CD14-positive monocyte (primary cell): ENCODE measurements around the gene PEMT. TPM values are rescaled to one million over a fixed set of nuclear protein-coding genes. Genes with fewer than 3 reads are reported as not detected.

Source experiments
- DNase-seq, 3 donors: peaks; one replicate each; pipeline ENCODE4 v3.0.0-alpha.2; 2011 to 2022
- H2AFZ ChIP-seq: 2 replicates; pipeline ENCODE4 v1.6.0; 2012; ENCODE audit warnings: mild to moderate bottlenecking, low read depth, low read length, inconsistent platforms; ENCODE audit not compliant: insufficient read depth, poor library complexity, severe bottlenecking
- H3K27ac ChIP-seq, 2 donors: 1 replicate in 1 of 2; 2 replicates in 1 of 2; pipeline ENCODE4 v1.5.1; 2012 to 2013; ENCODE audit warnings: low read length in 2 of 2, control low read depth in 1 of 2, inconsistent platforms in 1 of 2, low read depth in 1 of 2, mild to moderate bottlenecking in 1 of 2
- H3K27me3 ChIP-seq, 2 donors: one replicate each; pipeline versions ENCODE4 v1.6.0 to v1.6.1; 2011 to 2013; ENCODE audit warnings: low read length in 2 of 2; ENCODE audit not compliant: control insufficient read depth in 2 of 2, insufficient read depth in 2 of 2
- H3K36me3 ChIP-seq, 2 donors: replicated peaks in 1 of 2; 1 replicate in 1 of 2; 2 replicates in 1 of 2; pipeline versions ENCODE4 v1.5.1 to v1.6.1; 2012 to 2013; ENCODE audit warnings: low read length in 2 of 2, control low read depth in 1 of 2, inconsistent platforms in 1 of 2, mild to moderate bottlenecking in 1 of 2; ENCODE audit not compliant: insufficient read depth in 2 of 2, control insufficient read depth in 1 of 2
- H3K4me1 ChIP-seq, 2 donors: 1 replicate in 1 of 2; 2 replicates in 1 of 2; pipeline versions ENCODE4 v1.5.1 to v1.6.1; 2012 to 2013; ENCODE audit warnings: low read length in 2 of 2, control low read depth in 1 of 2, inconsistent platforms in 1 of 2, mild to moderate bottlenecking in 1 of 2, moderate library complexity in 1 of 2; ENCODE audit not compliant: insufficient read depth in 2 of 2, control insufficient read depth in 1 of 2
- H3K4me2 ChIP-seq: replicated peaks from 2 replicates; pipeline ENCODE3; 2012; ENCODE audit warnings: low read length, moderate library complexity, mild to moderate bottlenecking; ENCODE audit not compliant: poor library complexity, severe bottlenecking; ENCODE audit errors: extremely low read depth
- H3K4me3 ChIP-seq, 3 experiments: fragments of 200-600 bp in 1 of 3; sonication (generic) in 1 of 3; replicated peaks in 1 of 3; 1 replicate in 2 of 3; 2 replicates in 1 of 3; pipeline ENCODE4 v1.5.1; 2011 to 2013; ENCODE audit warnings: low read length in 3 of 3, mild to moderate bottlenecking in 3 of 3, control low read depth in 2 of 3, low read depth in 2 of 3, inconsistent platforms in 1 of 3, moderate library complexity in 1 of 3
- H3K79me2 ChIP-seq: 2 replicates; pipeline ENCODE4 v1.6.0; 2012; ENCODE audit warnings: mild to moderate bottlenecking, control low read depth, inconsistent platforms, low read length, moderate library complexity; ENCODE audit not compliant: insufficient read depth
- H3K9ac ChIP-seq: 2 replicates; pipeline ENCODE4 v1.6.0; 2017; ENCODE audit warnings: low read length, mild to moderate bottlenecking; ENCODE audit not compliant: insufficient read depth, poor library complexity, severe bottlenecking
- H3K9me3 ChIP-seq, 2 donors: replicated peaks in 1 of 2; 1 replicate in 1 of 2; 2 replicates in 1 of 2; pipeline versions ENCODE4 v1.5.1 to v1.6.1; 2012 to 2013; ENCODE audit warnings: low read length in 2 of 2, control low read depth in 1 of 2; ENCODE audit not compliant: control insufficient read depth in 1 of 2, insufficient read depth in 1 of 2
- H4K20me1 ChIP-seq: 2 replicates; pipeline ENCODE4 v1.6.0; 2012; ENCODE audit warnings: mild to moderate bottlenecking, low read length, control low read depth, moderate library complexity; ENCODE audit not compliant: insufficient read depth
- H3K27ac Mint-ChIP-seq, 7 donors: one replicate each; pipeline ENCODE4 v1.8.0; 2020; ENCODE audit warnings: mild to moderate bottlenecking in 7 of 7, mixed read lengths in 7 of 7, moderate library complexity in 6 of 7, inconsistent platforms in 2 of 7
- H3K27me3 Mint-ChIP-seq, 3 donors: one replicate each; pipeline ENCODE4 v1.8.0; 2021 to 2022; ENCODE audit warnings: low read depth in 3 of 3, mild to moderate bottlenecking in 3 of 3, mixed read lengths in 3 of 3, moderate library complexity in 3 of 3, inconsistent platforms in 1 of 3
- H3K36me3 Mint-ChIP-seq, 2 donors: one replicate each; pipeline ENCODE4 v1.8.0; 2020; ENCODE audit warnings: mixed read lengths in 2 of 2, inconsistent platforms in 1 of 2, mild to moderate bottlenecking in 1 of 2
- H3K4me1 Mint-ChIP-seq: one replicate; pipeline ENCODE4 v1.8.0; 2020; ENCODE audit warnings: mild to moderate bottlenecking, mixed read lengths
- H3K4me3 Mint-ChIP-seq, 2 donors: one replicate each; pipeline ENCODE4 v1.8.0; 2020; ENCODE audit warnings: mild to moderate bottlenecking in 2 of 2, mixed read lengths in 2 of 2, moderate library complexity in 1 of 2
- H3K9me3 Mint-ChIP-seq, 7 donors: one replicate each; pipeline ENCODE4 v1.8.0; 2020 to 2022; ENCODE audit warnings: mixed read lengths in 7 of 7, mild to moderate bottlenecking in 6 of 7, moderate library complexity in 6 of 7, inconsistent platforms in 2 of 7
- WGBS: methylation state at CpG from one replicate; pipeline ENCODE4 v1.1.5; 2013; ENCODE audit warnings: missing lambda C conversion rate; ENCODE audit not compliant: insufficient coverage; 5-methylcytosine and 5-hydroxymethylcytosine counted together
- intact Hi-C, 2 donors: fragments of 100-400 bp; cut with micrococcal nuclease; formaldehyde crosslinking; loops; one replicate each; pipeline versions ENCODE4 v1.15.0 to v1.15.1; 2023
- polyA plus RNA-seq, 3 donors: library from polyadenylated mRNA; depleted of rRNA in 1 of 3; unstranded in 2 of 3; stranded (reverse) in 1 of 3; fragments of 300-500 nt in 2 of 3; fragments of >200 nt in 1 of 3; fragmentation: Illumina TruSeq in 2 of 3; gene quantifications; 1 replicate in 2 of 3; 2 replicates in 1 of 3; pipeline ENCODE4 v1.2.3, GENCODE V29; 2012 to 2021
- TF ChIP-seq, protein P1 (sequence below): fragments of 200-600 bp; IDR thresholded peaks from one replicate; pipeline ENCODE4 v1.8.0; 2022; ENCODE audit warnings: antibody characterized with exemption, mild to moderate bottlenecking

The PEMT gene
- polyA plus RNA-seq, 3 donors, result 26.7 to 41.0 (median 38.4) TPM

DNA sequence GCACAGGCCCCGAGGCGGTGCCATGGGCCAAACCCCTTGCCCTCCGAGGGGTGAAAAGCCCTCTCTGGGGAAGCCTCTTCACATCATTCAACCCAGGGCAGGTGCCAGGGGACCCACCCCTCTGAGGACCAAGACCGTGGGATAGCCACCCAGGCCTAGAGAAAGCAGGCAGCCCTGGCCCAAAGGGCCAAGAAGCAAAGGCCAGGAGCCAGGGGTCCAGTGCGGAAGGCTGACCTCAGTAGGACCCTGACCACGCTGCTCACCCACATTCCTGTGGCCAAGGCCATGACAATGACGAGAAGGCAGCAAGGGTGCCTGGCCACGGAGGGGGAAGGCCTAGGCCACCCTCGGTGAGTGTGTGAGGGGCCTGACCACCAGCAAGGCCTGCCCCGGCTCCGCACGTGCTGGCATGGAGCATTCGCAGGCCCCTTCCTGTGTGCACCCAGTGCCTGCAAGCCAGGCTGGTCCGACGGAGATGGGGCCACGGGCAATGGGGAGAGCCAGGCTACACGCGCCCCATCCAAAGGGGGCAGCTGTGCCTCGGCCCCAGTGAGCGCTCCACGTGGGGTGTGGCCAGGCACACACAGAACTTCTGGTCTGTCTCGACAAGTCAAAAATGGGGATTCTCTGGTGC lies 70.8 kb downstream of the PEMT start:
- no peaks in the 10 kb centered on the region for H3K4me1 ChIP-seq
- Mint-ChIP-seq H3K9me3 (peaks cover 0 to 2% (median 0%) of the 10 kb centered on the region in 7 donors), H3K27ac (no peak overlapping the region), H3K4me1 (no peaks in the 10 kb centered on the region), H3K36me3 (peaks cover 0 to 4% of the 10 kb centered on the region in 2 donors), H3K27me3 (no peaks in the 10 kb centered on the region), H3K4me3 (no peak overlapping the region)
- H3K9ac ChIP-seq, result no peak overlapping the region
- no peak overlapping the region for H3K4me2 ChIP-seq
- 95% methylated on average over 22 of the region's 22 CpGs for WGBS
- no peaks in the 10 kb centered on the region for H3K9me3 ChIP-seq
- no peak overlapping the region for H3K27ac ChIP-seq
- intact Hi-C loops, result no loop called here
- TF ChIP-seq, protein P1, sequence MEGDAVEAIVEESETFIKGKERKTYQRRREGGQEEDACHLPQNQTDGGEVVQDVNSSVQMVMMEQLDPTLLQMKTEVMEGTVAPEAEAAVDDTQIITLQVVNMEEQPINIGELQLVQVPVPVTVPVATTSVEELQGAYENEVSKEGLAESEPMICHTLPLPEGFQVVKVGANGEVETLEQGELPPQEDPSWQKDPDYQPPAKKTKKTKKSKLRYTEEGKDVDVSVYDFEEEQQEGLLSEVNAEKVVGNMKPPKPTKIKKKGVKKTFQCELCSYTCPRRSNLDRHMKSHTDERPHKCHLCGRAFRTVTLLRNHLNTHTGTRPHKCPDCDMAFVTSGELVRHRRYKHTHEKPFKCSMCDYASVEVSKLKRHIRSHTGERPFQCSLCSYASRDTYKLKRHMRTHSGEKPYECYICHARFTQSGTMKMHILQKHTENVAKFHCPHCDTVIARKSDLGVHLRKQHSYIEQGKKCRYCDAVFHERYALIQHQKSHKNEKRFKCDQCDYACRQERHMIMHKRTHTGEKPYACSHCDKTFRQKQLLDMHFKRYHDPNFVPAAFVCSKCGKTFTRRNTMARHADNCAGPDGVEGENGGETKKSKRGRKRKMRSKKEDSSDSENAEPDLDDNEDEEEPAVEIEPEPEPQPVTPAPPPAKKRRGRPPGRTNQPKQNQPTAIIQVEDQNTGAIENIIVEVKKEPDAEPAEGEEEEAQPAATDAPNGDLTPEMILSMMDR, result no peak
- H4K20me1 ChIP-seq, result no peaks in the 10 kb centered on the region
- no peaks in the 10 kb centered on the region for H3K79me2 ChIP-seq
- H3K36me3 ChIP-seq, result no peaks in the 10 kb centered on the region
- DNase-seq, result no peak
- no peak overlapping the region for H2AFZ ChIP-seq
- H3K27me3 ChIP-seq, result no peaks in the 10 kb centered on the region
- no peak overlapping the region for H3K4me3 ChIP-seq

DNA sequence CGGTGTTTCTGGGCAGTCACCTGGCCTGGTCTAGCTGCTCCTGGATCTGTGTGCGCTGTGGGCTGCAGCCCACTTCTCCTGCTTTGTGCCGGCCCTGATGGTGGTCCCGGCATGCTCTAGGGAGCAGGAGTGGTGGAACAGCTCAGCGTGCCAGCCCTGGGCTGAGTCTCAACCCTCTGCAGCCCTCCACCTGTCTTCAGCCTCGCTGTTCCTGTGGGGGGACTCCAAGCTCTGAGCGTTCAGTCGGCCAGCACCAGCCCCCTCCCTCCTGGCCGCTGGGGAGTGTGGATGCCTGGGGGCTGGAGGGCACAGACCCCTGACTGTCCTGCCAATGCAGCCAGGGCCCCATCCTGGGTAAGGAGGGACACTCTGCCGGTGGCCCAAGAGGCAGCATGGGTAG lies 71.6 kb downstream of the PEMT start:
- no peak overlapping the region for H2AFZ ChIP-seq
- no peaks in the 10 kb centered on the region for H3K79me2 ChIP-seq
- H3K9me3 ChIP-seq, result no peaks in the 10 kb centered on the region
- H3K27me3 ChIP-seq, result no peaks in the 10 kb centered on the region
- intact Hi-C loops, result no loop called here
- Mint-ChIP-seq H3K27me3 (no peaks in the 10 kb centered on the region), H3K9me3 (no peaks in the 10 kb centered on the region), H3K36me3 (peaks cover 0 to 4% of the 10 kb centered on the region in 2 donors), H3K4me3 (no peak overlapping the region), H3K27ac (no peak overlapping the region), H3K4me1 (no peaks in the 10 kb centered on the region)
- no peak overlapping the region for H3K27ac ChIP-seq
- WGBS, result 96% methylated on average over 8 of the region's 10 CpGs
- H3K4me1 ChIP-seq, result no peaks in the 10 kb centered on the region
- TF ChIP-seq, protein P1, result no peak
- H3K4me3 ChIP-seq, result no peak overlapping the region
- H3K9ac ChIP-seq, result no peak overlapping the region
- no peak for DNase-seq
- H3K4me2 ChIP-seq, result no peak overlapping the region
- no peaks in the 10 kb centered on the region for H4K20me1 ChIP-seq
- no peaks in the 10 kb centered on the region for H3K36me3 ChIP-seq
